GM19099 (cell line): ENCODE data around the gene GNPTAB.
A peak's percentile ranks its signal among the peaks of the same experiment; 100 is the strongest.

Experiments
- POLR2A ChIP-seq: IDR thresholded peaks from 3 replicates; pipeline ENCODE4 v1.6.1; 2011; ENCODE audit warnings: low read depth; ENCODE audit not compliant: insufficient read length; ENCODE audit errors: extremely low read depth

GNPTAB gene

DNA sequence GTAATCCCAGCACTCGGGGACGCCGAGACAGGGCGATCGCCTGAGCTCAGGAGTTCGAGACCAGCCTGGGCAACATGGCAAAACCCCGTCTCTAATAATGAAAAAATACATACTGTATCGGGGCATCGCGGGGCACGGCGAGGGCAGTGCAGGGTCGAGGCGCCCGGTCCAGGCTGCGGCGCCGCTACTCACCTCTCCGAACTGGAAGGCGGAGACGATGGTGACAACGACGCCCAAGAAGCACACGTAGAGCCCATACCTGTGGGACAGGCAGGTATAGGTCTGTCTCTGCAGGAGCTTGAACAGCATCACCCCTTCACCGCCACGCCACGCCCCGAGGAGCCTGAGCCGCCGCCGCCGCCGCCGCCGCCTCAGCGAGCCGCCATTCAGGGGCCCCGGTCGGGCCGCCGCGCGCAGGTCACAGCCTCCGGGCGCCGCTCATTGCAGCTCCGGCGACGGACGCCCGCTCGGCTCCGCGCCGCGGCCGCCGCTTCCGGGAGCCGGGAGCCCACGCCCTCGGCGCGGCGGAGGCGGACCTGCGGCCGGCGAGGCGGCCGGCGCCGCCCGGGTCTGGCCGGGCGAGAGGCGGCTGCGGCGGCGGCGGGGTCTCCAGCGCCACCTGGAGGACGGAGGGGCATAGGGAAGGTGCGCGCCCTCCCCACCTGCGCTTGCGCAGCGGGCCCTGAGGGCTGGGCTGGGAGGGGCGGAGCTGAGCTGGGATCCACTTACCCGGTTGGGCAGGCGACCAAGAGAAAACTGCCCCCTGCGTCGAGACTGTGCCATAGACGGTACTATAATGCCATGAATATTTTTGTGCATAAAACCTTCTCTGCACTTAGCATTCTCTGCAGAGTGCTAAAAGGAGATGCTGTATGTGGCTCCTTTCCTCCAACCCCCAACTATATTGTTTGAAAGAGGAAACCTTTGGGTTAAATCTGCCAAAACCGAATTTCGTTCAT is at the start of gene GNPTAB:
Gene GNPTAB, minus strand, starts transcription at position 593 of the 959 bp plus-strand sequence. Its CDS starts 284 bp downstream, at position 309.
- peak; percentile 88 for TF ChIP-seq POLR2A

DNA sequence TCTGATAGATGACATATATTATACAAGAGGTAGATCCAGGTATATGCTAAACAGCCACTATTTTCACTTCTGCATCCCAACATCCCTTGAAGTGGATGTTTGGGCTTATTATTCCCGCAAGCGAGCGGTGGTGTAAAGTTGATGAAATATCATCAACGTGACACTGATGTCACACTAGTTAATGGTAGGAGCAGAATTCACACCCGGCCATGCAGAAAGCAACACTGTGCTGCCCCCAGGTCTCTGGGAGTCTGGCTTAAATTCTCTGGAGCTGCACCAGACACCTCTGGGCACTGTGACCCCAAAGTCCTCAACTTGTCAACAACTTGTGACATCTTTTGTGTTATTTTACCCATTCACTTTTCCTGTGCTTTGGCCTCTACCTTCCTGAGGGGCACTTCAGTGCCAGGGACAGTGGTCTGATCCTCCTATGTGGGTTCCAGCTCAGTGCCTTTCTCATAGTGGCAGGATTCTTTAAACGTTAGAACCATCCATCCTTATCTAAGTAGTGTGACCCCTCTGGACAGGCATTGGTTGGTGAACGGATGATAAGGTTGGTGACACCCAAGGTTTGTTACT is 47.6 kb upstream of the GNPTAB start:
- TF ChIP-seq POLR2A, result peak; percentile 21

DNA sequence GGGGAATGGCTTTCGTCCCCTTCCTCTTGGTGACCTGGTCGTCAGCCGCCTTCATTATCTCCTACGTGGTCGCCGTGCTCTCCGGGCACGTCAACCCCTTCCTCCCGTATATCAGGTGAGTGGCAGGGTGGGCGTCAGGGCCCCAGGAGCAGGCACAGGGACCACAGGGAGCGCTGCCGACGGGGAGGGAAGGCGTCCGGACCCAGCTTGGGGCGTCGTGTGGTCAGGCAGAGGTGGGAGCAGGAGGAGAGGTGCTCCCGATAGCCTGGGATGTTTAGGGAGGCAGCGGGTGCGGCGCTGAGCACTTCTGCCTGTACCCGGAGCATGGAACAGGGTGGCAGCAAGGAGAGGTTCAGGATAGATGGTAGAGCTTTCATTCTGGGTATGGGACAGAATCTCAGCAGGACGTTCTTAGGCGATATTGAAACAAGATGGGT is 47.1 kb upstream of the GNPTAB start:
- TF ChIP-seq POLR2A, result no peak

DNA sequence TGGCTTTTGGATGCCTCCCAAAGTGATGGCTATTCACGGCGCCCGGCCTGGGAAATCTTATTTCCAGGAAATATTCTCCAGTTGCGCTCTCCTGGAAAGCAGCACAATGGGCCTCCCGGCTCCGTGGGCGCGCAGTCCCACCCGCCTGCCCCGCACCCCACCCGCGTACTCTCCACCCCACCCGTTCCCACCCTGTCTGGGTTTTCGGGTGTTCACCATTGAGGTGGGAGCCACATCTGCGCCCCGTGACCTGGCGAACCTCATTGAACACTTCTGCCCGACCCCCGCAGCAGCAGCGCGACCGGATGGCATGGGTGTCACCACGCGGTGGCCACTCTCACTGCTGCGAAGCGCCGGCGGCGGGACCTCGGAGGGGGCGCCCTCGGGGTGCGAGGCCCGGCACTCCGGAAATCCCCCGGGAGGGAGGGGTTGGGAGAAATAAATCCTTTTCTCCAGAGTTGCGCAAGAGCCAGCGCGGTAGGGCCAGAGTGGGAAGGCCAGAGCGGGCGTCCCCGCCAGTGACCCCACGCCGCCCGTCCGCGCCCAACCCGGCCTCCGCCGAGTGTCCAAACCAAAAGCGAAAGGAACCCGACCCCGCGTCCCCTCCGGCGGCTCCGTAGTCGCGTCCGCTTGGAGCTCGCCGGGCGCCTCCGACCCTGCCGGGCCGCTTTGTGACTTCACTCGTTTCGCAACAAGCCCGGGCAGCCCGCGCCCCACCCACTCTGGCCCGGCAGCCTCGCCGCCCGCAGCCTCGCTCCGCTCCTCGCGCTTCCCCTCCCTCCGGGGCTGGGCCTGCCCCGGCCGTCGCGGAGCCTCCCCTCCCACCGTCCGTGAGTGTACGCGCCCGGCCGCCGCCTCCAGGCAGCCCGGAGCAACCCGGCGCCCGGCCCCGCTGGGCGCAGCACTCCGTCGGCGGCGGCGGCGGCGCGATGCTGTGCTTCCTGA is 46.4 kb upstream of the GNPTAB start, which contains the start of gene DRAM1:
Gene DRAM1, plus strand, starts transcription at position 720 of the 945 bp plus-strand sequence. Its CDS starts 210 bp downstream, at position 930.
- TF ChIP-seq POLR2A, result peak; percentile 84

DNA sequence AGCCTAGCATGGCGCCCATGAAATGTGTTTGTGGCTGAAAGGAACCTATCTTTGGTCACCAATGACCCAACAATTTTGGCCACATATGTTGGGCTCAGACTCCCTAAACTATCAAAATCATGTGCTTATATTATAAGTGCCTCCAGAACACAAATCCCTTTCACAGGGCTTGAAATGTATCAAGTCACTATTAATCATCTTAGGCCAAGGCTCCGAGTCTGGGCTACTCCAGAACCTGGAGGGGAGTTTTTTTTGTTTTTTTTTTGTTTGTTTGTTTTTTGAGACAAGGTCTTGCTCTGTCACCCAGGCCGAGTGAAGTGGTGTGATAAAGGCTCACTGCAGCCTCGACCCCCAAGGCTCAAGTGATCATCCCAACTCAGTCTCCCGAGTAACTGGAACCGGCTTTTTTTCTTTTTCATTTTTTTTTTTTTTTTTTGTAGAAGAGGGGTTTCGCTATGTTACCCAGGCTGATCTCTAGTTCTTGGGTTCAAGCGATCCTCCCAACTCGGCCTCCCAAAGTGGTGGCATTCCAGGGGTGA is 45.6 kb upstream of the GNPTAB start:
- no peak for TF ChIP-seq POLR2A

DNA sequence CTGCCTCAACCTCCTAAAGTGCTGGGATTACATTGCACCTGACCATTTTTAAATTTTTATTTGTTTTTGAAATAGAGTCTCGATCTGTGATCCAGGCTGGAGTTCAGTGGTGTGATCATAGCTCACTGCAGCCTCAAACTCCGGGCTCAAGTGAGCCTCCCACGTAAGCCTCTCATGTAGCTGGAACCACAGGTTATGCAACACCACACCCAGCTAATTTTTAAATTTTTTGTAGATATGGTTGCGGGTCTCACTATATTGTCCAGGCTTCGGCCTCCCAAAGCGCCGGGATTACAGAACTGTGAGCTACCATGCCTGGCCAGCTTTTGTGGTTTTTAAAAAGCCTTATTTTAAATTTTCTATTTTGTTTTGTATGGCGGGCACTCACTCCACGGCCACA is 44.4 kb upstream of the GNPTAB start:
- TF ChIP-seq POLR2A, result no peak

GRCh38 chr12:101870925-101871324 is 40.2 kb upstream of the GNPTAB start:
- no peak for TF ChIP-seq POLR2A

DNA sequence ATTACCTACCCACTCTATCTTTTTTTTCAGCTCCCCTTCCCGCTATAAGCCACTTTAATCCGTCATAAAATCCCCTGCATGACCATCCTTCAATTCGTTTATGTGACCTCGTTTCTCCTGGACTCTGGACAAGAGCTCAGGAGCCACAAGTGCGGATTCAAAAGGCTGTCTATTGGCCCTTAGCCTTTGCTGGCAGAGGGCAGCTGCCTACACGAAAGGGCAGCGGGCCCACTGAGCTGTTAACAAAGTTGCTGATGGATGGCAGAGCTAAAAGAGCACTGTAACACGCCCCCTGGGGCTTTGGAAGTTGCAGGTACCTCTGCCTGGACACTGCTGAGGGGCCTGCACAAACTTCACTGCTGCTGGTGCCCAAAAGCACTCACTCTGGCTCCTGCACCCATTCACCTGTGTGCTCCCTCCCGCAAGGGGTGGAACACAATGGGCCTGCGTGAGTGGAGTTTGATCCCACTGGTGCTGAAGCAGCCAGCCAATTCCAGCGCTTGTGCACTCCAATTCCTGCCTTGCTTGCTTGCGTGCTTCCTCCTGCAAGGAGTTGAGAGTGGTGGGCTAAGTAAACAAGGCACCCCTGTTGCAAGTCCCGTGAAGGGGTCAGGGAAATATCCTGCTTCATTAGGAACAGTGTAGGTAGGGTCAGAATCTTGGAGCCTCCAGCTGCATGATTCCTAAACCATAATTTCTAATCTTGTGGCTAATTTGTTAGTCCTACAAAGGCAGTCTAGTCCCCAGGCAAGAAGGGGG is 36.0 kb upstream of the GNPTAB start:
- no peak for TF ChIP-seq POLR2A

GRCh38 chr12:101863981-101864380 is 33.2 kb upstream of the GNPTAB start:
- TF ChIP-seq POLR2A, result no peak

GRCh38 chr12:101862245-101862644 is 31.5 kb upstream of the GNPTAB start:
- TF ChIP-seq POLR2A, result no peak

GRCh38 chr12:101859664-101860607 is 29.2 kb upstream of the GNPTAB start:
- TF ChIP-seq POLR2A, result no peak

- no peak for TF ChIP-seq POLR2A
These were observed 27.6 kb upstream of the GNPTAB start for GRCh38 chr12:101858361-101858760.
